ENCODE measurements around the gene LYRM4. TPM values are rescaled to one million over a fixed set of nuclear protein-coding genes. Genes with fewer than 3 reads are reported as not detected.

LYRM4 gene
- total RNA-seq, 6 experiments from 2014 or later = 26.8 to 36.3 (median 30.2) TPM

DNA sequence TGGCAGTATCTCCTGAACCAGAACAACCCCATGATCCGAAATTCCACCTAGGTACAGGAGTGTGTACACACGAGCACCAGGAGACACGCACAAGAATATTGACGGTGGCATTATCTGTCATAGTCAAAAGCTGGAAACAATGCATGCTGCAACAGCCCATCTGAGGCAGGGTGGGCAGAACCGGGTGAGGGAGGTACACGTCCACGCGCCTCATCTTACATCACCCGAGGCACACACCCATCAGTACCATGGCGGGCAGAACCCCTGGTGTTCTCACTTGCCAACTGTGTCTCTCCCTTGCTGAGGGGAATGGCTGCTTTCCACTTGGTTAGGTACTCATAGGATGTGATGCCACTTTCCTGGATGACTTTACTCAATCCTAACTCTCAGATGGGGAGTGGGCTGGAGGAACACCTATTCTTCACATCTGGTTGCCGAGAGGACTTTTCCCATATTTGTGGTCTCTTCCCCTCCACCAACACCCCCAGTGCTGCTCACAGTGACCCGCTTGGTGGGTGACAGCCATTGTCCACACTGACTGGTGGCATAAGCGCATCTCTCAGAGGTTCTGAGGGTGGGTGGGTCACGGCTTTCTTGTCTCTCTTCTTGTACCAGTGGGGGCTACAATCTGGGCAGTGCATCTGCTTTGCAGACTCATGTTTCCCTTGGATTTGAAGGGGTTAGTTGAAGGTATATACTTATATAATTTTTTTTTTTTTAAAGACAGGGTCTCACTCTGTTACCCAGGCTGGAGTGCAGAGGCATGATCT, 162.1 kb downstream of the LYRM4 start:
- no peak for DNase-seq
- Mint-ChIP-seq H3K27me3 (ENCODE audit: insufficient read depth) (peaks cover 8% of the 10 kb centered on the region), H3K4me3 (no peak overlapping the region), H3K9me3 (no peaks in the 10 kb centered on the region), H3K36me3 (ENCODE audit: low read depth) (no peaks in the 10 kb centered on the region), H3K4me1 (ENCODE audit: low read depth) (peaks cover 30% of the 10 kb centered on the region), H3K27ac (no peak overlapping the region)
- TF ChIP-seq, protein P1, sequence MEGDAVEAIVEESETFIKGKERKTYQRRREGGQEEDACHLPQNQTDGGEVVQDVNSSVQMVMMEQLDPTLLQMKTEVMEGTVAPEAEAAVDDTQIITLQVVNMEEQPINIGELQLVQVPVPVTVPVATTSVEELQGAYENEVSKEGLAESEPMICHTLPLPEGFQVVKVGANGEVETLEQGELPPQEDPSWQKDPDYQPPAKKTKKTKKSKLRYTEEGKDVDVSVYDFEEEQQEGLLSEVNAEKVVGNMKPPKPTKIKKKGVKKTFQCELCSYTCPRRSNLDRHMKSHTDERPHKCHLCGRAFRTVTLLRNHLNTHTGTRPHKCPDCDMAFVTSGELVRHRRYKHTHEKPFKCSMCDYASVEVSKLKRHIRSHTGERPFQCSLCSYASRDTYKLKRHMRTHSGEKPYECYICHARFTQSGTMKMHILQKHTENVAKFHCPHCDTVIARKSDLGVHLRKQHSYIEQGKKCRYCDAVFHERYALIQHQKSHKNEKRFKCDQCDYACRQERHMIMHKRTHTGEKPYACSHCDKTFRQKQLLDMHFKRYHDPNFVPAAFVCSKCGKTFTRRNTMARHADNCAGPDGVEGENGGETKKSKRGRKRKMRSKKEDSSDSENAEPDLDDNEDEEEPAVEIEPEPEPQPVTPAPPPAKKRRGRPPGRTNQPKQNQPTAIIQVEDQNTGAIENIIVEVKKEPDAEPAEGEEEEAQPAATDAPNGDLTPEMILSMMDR (IDR thresholded peaks at IDR 0.05) = no peak

DNA sequence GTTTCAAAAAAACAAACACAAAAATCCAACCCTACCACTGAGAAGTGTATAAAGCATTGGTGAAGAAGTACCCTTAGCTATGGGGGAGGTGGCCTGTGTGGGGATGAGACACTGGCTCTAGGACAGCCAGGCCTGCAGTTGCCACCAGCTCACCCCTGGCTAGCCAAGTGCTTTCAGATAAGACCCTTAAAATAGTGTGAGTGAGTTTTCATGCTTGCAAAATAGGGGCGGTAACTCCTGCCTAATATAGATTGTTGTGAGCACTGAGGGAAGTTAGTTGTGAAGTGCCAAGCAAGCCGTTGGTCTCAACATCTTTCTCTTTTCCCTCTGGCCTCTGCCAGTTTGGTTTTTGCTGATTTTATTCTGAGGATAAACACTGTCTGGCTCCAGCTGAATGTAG, 164.3 kb downstream of the LYRM4 start:
- H3K4me3 Mint-ChIP-seq = no peak overlapping the region
- no peaks in the 10 kb centered on the region for H3K9me3 Mint-ChIP-seq
- no peak for DNase-seq
- H3K36me3 Mint-ChIP-seq (ENCODE audit: low read depth) = no peaks in the 10 kb centered on the region
- TF ChIP-seq, protein P1 (IDR thresholded peaks at IDR 0.05) = no peak
- no peak overlapping the region for H3K27ac Mint-ChIP-seq
- H3K4me1 Mint-ChIP-seq (ENCODE audit: low read depth) = peaks cover 31% of the 10 kb centered on the region
- H3K27me3 Mint-ChIP-seq (ENCODE audit: insufficient read depth) = peaks cover 12% of the 10 kb centered on the region

DNA sequence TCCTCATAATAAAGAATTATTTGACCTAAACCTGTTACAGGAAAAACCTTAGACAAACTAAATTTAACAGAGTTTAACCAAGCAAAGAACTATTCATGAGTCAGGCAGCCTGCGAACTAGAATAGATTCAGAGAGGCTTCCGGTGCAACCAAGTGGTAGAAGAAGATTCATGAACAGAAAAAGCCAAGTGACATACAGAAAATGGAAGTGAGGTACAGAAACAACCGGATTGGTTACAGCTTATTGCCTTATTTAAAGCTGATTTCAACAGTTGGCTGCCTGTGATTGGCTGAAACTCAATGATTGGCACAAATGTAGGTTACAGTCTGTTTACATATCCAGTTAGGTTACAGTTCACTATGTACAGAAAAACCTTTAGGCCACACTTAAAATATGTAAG, 165.5 kb downstream of the LYRM4 start:
- Mint-ChIP-seq H3K27ac (peak overlapping the region; percentile 62), H3K4me1 (ENCODE audit: low read depth) (peaks cover 31% of the 10 kb centered on the region), H3K9me3 (no peaks in the 10 kb centered on the region), H3K4me3 (peak overlapping the region; percentile 40; the same call in 1 of the 2 replicates), H3K36me3 (ENCODE audit: low read depth) (no peaks in the 10 kb centered on the region), H3K27me3 (ENCODE audit: insufficient read depth) (peaks cover 10% of the 10 kb centered on the region)
- DNase-seq = peak; percentile 60
- TF ChIP-seq, protein P1 (IDR thresholded peaks at IDR 0.05) = no peak

DNA sequence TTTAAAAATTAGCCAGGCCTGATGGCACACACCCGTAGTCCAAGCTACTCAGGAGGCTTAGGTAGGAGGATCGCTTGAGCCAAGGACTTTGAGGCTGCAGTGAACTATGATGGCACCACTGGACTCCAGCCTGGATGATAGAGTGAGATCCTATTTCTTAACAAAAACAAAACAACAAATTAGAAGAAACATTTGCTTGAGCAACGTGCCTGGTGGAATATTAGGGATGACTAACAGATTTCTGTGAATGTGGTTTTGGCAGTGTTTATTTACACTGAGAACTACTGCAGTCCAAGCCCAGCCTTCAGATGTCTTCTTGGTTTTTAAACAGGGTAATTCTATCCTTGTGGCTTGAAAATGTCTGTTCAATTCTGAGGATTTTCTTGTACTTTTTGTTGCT, 166.4 kb downstream of the LYRM4 start:
- Mint-ChIP-seq H3K27me3 (ENCODE audit: insufficient read depth) (peaks cover 9% of the 10 kb centered on the region), H3K27ac (peak overlapping the region; percentile 79), H3K36me3 (ENCODE audit: low read depth) (no peaks in the 10 kb centered on the region), H3K4me3 (peak overlapping the region; percentile 75), H3K9me3 (no peaks in the 10 kb centered on the region), H3K4me1 (ENCODE audit: low read depth) (peaks cover 25% of the 10 kb centered on the region)
- TF ChIP-seq, protein P1 (IDR thresholded peaks at IDR 0.05) = no peak
- DNase-seq = peak; percentile 92

DNA sequence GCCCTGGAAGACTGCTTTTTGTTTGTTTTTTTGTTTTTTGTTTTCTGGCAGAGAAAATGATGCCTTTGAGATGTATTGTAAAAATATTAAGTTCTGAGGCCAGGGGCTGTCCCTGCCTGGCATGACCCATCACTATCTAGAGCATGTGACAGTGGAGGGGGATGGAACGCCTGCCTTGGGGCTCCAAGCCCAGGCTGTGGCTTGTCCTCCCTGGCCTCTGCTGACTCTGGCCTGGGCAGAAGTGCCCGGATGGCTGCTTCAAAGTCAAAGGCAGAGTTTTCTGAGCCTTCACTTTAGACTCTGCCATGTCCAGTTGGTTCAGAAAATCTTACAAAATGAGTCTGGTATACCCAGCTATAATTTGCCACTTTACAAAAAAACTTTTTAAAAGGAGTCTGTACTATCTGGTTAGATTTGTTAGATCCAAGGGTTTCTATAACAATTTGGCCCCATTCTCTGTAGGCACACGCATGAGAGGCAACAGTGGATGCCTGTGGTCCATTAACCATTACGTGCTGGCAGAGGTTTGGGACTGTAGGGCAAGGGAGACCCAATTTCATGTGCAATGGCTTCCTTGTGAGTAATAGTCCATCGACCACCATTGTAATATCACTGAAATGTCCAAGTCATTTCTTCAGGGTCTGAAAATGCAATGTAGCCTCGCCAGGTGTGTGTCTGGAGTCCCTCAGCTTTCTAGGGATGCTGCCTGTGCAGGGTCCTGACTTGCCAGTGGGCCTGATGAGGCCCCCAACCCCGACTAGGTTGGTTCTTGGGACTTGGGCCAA, 167.3 kb downstream of the LYRM4 start:
- Mint-ChIP-seq H3K27ac (no peak overlapping the region; the same call in 1 of the 2 replicates), H3K27me3 (ENCODE audit: insufficient read depth) (peaks cover 9% of the 10 kb centered on the region), H3K4me1 (ENCODE audit: low read depth) (peaks cover 25% of the 10 kb centered on the region), H3K9me3 (no peaks in the 10 kb centered on the region), H3K4me3 (no peak overlapping the region), H3K36me3 (ENCODE audit: low read depth) (no peaks in the 10 kb centered on the region)
- no peak for DNase-seq
- TF ChIP-seq, protein P1 (IDR thresholded peaks at IDR 0.05) = no peak
